Mucosa of descending colon (tissue), 3 donors: Measurements from ENCODE around the gene ACTN4. TPM values are rescaled to one million over a fixed set of nuclear protein-coding genes. Genes with fewer than 3 reads are reported as not detected.

Experiments used
- ATAC-seq: fragments of 200-7000 bp; cut with Tn5 transposase; one replicate; pipeline ENCODE4 v1.9.1; 2020; ENCODE audit warnings: mild to moderate bottlenecking, moderate library complexity
- DNase-seq, 3 donors: peaks; one replicate each; pipeline ENCODE4 v3.0.0-alpha.2; 2020
- H3K36me3 ChIP-seq: fragments of 200-600 bp; one replicate; pipeline ENCODE4 v1.8.0; 2021; ENCODE audit warnings: low read depth, mild to moderate bottlenecking
- H3K4me1 ChIP-seq: fragments of 200-600 bp; one replicate; pipeline ENCODE4 v1.8.0; 2021; ENCODE audit warnings: low read depth, mild to moderate bottlenecking
- H3K4me3 ChIP-seq: fragments of 200-600 bp; one replicate; pipeline ENCODE4 v1.8.0; 2021; ENCODE audit warnings: mild to moderate bottlenecking
- H3K9me3 ChIP-seq: fragments of 200-600 bp; one replicate; pipeline ENCODE4 v1.8.0; 2021; ENCODE audit warnings: mild to moderate bottlenecking
- intact Hi-C, 2 donors: fragments of 100-400 bp; cut with DNase I in 1 of 2; cut with micrococcal nuclease in 1 of 2; formaldehyde crosslinking; loops; one replicate each; pipeline versions ENCODE4 v1.11.0 to v1.11.1; 2022; cut with DNase I, micrococcal nuclease
- total RNA-seq, 3 donors: library from RNA; stranded (reverse); fragmentation: NEBNext Ultra II Directional in 2 of 3; extraction: Animal tissue kit (Norgen Biotek cat#: 25700) in 2 of 3; gene quantifications; one replicate each; pipeline versions ENCODE4 v1.2.1 to v1.2.4, GENCODE V29; 2021 to 2023
- TF ChIP-seq, protein P1 (sequence below): fragments of 200-600 bp; IDR thresholded peaks from one replicate; pipeline ENCODE4 v1.8.0; 2022; ENCODE audit warnings: antibody characterized with exemption, mild to moderate bottlenecking
- donor health status: DM: no; HTN: no; CAD: no; lungs with moderate emphysema.
- donor health status: DM: no; HTN: no; CAD: no.
- donor health status: DM: no; HTN: yes; CAD: no.

The ACTN4 gene
- total RNA-seq, 3 donors from 2014 or later, result 566 to 1,080 (median 1,014) TPM

DNA sequence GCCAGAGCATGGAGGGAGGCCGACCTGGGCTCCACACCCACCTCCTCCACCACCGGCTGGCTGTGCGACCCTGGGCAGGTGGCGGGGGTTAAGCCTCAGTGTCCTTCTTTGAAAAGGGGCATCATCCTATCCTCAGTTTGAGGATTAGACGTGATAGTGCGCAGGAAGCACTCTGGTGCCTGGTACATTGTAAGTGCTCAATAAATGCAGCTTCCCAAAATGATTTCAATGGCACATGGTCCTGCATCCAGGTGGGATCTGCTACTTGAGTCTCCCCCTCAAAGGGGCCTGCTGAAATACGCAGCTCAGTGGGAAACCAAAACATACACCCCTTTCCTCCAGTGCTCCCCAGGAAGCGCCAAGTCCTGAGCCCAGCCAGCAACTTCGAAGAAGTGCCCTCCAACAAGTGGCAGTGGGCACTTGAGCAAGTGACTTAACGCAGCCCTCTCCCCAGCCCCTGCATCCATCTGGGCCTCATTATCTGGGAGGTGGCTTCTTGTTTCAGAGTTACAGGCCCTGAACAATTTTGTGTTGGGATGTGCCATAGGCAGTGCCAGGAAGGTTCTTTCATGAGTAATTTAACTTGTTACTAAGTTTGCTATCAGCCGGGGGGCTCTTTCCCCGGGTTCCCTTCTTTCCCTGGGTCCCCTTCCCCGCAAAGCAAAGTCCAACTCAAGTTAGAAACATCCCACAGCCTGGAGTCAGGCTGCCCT lies 17.9 kb downstream of the ACTN4 start:
- Histone ChIP-seq H3K9me3 (no peaks in the 10 kb centered on the region), H3K36me3 (no peaks in the 10 kb centered on the region), H3K4me1 (peaks cover 93% of the 10 kb centered on the region), H3K4me3 (no peak overlapping the region)
- intact Hi-C loops, result no loop called here
- ATAC-seq (no peak), DNase-seq (no peak)
- TF ChIP-seq, protein P1, sequence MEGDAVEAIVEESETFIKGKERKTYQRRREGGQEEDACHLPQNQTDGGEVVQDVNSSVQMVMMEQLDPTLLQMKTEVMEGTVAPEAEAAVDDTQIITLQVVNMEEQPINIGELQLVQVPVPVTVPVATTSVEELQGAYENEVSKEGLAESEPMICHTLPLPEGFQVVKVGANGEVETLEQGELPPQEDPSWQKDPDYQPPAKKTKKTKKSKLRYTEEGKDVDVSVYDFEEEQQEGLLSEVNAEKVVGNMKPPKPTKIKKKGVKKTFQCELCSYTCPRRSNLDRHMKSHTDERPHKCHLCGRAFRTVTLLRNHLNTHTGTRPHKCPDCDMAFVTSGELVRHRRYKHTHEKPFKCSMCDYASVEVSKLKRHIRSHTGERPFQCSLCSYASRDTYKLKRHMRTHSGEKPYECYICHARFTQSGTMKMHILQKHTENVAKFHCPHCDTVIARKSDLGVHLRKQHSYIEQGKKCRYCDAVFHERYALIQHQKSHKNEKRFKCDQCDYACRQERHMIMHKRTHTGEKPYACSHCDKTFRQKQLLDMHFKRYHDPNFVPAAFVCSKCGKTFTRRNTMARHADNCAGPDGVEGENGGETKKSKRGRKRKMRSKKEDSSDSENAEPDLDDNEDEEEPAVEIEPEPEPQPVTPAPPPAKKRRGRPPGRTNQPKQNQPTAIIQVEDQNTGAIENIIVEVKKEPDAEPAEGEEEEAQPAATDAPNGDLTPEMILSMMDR, result no peak

DNA sequence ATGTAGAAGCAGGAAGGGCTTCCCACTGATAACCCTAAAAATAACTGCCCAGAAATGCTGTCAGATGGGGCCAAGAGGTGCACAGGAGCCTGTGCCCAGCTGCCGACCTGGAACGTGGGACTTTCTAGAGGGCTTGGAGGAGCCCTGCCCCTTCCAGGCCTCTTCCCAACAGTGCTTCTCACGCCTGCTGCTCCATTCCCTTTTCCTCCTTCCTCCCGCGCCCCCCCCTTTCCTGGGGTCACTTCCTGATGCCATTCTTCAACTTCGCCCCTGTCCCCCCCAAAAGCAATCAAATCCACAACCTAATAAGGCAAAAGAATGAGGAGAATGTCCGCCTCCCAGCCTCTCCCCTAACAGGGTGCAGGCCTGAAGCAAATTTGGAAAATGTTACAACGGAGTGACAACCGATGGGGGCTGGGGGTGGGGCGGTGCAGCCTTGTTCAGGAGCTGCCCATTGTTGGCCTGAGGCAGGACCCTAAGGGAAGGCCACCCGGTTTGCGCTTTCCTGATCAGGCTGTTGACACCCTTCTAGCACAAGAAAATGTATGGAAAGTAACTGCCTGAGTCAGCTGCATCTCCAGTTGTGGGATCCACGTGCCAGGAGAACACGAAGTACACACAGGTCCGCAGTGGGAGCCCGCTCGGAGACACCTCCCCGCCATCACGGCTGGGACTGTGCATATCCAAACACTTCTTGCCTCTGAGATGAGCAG lies 18.7 kb downstream of the ACTN4 start:
- ATAC-seq (peak; percentile 13), DNase-seq (peak; percentile 52 to 76 (median 59))
- intact Hi-C loops, result no loop called here
- TF ChIP-seq, protein P1, result no peak
- no peaks in the 10 kb centered on the region for H3K9me3 ChIP-seq
- no peaks in the 10 kb centered on the region for H3K36me3 ChIP-seq
- H3K4me3 ChIP-seq, result no peak overlapping the region
- H3K4me1 ChIP-seq, result peaks cover 93% of the 10 kb centered on the region

DNA sequence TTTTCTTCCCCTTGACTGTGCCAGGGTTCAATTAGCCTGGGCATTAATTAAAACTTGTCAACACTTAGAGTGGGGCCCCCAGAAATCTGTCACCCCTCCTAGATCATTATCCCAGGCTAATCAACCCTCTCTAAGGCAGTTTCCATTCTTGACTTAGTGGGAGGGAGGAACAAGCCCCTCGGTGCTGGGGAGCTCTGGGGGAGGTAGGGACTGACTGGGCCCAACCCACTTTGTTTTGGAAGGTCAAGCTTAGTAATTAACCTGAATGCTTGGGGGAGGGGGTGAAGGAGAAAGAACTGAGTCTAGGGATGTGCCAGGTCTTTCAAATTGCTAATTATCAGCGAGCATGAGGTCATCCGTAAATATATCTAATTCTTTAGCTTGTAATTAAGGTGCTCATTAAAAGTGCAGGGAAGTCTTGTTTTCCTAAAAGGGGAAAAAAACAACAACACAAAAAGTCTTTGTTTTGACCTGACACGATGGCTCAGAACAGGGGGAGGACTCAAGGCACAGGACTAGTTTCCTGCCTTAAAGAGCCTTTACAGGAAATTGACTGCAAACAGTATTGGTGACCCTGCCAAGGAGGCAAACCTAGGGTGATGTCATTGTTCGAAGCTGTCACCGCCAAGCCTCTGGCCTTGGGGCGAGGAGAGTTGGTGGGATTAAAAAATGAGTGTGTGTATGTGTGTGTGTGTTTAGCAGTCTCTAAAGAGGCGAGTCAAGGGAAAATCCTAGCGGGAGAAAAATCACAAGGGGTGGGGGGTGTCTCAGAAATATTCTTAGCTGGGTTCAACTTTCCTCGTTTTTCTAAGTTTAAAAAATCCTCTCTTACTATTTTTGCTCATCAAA lies 19.4 kb downstream of the ACTN4 start:
- Histone ChIP-seq H3K4me1 (peaks cover 93% of the 10 kb centered on the region), H3K36me3 (no peaks in the 10 kb centered on the region), H3K9me3 (no peaks in the 10 kb centered on the region), H3K4me3 (no peak overlapping the region)
- peak in 2 of 3 donors; percentile 38 to 44 for DNase-seq
- ATAC-seq, result peak; percentile 34
- TF ChIP-seq, protein P1, result no peak
- intact Hi-C loops, result no loop called here

DNA sequence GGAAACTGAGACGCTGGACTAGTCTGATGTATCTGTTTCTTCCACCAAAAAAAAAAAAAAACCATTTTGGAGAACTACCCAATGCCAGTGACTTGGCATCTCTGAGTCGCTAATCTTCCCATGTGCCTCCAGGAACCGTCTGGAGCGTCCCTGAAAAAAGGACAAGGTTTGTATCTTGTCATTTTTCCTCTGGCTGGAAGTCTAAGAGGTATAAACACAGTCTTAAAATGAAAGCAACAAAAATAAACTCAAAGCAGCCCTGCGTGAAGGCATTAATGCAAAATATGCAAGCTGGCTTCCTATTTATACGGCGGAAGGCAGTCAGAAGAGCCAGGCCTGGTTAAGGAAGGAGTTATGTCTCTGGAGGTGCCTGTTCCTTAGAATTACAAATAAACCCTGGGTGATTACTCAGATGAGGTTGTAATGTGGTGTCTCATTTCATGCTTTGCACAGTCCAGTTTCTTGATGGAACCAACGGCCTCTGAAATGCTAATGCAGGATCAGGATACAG lies 20.3 kb downstream of the ACTN4 start:
- Histone ChIP-seq H3K4me1 (peaks cover 87% of the 10 kb centered on the region), H3K36me3 (no peaks in the 10 kb centered on the region), H3K9me3 (no peaks in the 10 kb centered on the region), H3K4me3 (no peak overlapping the region)
- TF ChIP-seq, protein P1, result no peak
- intact Hi-C loops, result no loop called here
- DNase-seq (no peak), ATAC-seq (no peak)

DNA sequence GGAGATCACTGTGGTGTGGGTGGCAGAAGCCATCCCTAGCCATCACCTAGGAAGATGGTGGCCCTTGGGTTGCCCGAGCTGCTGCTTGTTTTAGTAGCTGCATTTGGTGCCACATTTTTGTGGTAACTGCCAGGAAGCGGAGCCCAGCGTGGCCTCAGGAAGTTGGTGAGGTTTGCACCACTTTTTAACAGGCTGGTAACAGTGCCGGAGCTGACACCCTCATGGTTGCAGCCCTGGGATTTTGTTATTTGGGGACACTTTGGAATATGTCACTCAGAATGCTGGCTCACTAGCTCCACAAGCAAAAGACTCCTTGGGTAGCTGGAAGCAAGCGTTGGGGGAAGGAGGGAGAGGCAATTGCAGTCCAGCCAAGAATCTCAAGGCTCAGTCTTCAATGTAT lies 22.1 kb downstream of the ACTN4 start:
- Histone ChIP-seq H3K4me1 (peaks cover 78% of the 10 kb centered on the region), H3K4me3 (no peak overlapping the region), H3K36me3 (no peaks in the 10 kb centered on the region), H3K9me3 (no peaks in the 10 kb centered on the region)
- no peak for ATAC-seq
- TF ChIP-seq, protein P1, result no peak
- intact Hi-C loops, result no loop called here
- DNase-seq, result peak in 1 of 3 donors; percentile 43
